ENCODE data around the gene TGM6.
"Not testable (repeated sequence)": the region's sequence is repeated elsewhere in the genome, so short reads cannot be mapped to it uniquely, and the experiment has no call there.

Gene TGM6

DNA sequence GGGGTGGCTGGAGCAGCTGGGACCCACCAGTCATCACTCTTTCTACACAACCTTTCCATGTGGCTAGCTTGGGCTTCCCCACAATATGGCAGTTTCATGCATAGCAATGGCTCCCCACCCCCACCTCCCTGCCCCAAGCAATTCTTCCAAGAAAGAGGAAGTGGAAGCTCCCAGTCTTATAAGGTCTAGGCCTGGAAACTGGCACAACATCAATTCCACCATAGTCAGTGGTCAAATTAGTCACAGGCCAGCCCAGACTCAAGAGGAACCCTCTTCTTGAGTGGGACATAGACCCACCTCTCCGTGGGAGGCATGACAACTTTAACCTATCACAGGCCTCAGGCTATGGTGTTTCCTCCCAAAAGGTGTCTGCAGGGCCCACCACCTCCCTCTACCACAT, 17.7 kb downstream of the TGM6 start:
- DNase-seq (ENCODE audit: low read depth) = no peak

DNA sequence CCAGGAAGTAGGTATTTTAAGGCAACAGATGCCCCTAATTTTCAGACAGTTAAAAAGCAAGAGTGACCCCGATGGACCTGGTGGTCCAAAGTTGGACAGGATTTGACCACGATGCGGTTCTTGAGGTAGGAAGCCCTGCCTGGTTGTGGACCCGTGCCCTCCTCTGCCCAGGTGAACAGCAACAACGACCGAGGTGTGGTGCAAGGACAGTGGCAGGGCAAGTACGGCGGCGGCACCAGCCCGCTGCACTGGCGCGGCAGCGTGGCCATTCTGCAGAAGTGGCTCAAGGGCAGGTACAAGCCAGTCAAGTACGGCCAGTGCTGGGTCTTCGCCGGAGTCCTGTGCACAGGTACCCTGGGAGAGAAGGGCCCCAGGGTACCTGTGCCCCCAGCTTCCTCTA, 18.7 kb downstream of the TGM6 start:
- DNase-seq (ENCODE audit: low read depth) = no peak

DNA sequence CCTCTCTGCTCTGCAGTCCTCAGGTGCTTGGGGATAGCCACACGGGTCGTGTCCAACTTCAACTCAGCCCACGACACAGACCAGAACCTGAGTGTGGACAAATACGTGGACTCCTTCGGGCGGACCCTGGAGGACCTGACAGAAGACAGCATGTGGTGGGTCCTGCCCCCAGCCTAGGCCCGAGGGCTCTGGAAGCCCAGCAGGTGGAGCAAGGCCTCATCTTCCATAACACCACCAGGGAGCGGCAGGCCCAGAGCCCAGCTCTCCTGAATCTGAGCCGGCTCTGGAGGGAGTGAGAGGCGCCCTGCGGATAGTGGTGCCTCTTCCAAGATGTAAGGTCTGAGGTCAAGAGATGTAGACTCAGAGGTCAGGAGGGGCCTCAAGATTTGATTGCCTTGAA, 19.6 kb downstream of the TGM6 start:
- no peak for DNase-seq (ENCODE audit: low read depth)

DNA sequence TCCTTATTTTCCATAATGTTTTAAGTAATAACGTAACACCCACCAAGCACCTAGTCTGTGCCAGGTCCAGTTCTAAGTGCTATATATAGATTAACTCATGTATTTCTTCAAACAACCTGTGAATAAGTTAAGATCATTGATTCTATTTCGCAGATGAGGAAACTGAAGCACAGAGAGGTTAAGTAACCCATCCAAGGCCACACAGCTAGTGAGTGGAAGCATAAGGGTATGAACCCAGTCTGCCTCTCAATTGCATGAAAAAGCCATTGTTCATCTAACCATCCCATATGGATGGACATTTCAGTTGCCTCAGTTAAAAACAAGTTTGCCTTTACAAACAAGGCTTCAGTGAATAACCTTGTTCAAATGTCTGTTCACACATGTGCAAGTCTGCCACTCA, 20.8 kb downstream of the TGM6 start:
- DNase-seq (ENCODE audit: low read depth) = no peak

DNA sequence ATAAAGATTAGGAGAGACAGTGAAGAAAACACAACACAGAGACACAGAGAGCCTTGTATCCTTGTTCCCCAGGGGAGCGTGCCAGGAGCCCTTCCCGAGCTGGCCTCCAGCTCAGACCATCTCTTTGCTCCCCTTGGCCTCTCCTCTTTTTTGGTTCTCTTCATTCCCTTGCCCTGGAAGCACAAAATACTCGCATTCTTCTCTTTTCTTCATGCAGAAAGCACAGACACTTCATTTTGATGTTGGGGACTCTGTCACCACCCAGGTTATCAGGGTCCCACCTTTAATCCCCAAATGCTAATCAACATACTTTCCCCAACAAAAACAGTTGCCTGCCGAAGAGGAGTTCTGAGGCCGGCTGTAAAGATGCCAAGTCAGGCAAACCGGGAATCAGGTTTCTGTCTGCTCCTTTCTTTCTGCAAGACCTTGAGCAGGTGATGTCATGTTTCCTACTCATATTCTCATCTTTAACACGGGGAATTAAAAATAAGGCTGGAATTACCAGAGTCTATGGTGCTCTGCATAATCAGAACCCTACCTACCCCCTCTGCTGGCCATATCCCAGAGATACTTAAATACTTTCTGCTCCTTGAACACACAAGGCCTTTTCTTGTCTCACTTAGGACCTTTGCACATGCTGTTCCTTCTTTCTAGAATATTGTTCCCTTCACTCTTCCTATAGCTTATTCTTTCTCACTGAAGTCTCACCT, 21.7 kb downstream of the TGM6 start:
- DNase-seq (ENCODE audit: low read depth) = no peak

DNA sequence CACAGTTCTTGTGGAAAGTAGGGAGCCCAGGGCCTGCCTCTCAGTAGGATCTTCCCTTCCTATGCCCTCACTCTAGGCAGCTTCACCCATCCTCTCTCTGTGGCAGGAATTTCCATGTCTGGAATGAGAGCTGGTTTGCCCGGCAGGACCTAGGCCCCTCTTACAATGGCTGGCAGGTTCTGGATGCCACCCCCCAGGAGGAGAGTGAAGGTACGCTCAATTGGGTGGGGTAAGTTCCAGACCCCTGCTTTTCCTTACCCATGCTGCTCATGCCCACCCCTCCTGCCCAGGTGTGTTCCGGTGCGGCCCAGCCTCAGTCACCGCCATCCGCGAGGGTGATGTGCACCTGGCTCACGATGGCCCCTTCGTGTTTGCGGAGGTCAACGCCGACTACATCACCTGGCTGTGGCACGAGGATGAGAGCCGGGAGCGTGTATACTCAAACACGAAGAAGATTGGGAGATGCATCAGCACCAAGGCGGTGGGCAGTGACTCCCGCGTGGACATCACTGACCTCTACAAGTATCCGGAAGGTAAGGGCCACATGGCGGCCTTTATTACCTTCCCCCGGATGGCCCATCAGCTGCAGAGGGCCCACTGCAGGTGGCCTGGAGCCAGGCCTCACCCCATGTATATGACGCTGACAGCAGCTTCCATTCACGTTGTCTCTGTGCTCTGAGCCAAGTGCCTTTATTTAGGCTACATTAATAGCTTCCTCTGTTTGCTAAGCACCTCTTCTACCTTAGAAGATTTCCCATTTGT, 22.8 kb downstream of the TGM6 start:
- no peak for DNase-seq (ENCODE audit: low read depth)

DNA sequence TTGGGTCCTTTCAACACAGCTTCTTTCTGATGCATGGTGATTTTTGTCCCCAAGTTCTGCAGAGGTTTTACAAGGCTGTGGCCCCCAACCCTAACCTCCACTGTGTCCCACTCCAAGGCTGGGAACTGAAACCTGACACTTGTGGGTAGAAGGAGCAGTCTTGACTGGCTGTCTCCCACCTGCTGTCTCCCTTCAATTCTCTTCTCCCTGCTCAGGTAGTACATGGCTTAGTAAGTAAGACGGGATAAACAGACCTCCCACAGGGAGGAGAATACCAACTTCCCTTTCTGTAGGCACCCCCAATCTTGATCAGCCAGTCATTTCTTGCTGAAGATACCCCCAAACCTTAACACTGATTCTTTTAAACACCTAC, 25.0 kb downstream of the TGM6 start:
- DNase-seq (ENCODE audit: low read depth) = no peak

DNA sequence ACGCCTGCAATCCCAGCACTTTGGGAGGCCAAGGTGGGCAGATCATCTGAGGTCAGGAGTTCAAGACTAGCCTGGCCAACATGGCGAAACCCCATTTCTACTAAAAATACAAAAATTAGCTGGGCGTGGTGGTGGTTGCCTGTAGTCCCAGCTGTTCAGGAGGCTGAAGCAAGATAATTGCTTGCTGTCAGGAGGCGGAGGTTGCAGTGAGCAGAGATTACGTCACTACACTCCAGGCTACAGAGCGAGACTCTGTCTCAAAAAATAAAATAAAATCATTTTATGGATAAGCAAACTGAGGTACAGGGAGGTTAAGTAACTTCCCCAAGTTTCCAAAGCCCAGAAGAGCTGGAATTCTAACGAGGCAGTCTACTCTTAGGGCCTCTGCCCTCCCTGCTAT, 26.7 kb downstream of the TGM6 start:
- DNase-seq (ENCODE audit: low read depth) = not testable (repeated sequence)

DNA sequence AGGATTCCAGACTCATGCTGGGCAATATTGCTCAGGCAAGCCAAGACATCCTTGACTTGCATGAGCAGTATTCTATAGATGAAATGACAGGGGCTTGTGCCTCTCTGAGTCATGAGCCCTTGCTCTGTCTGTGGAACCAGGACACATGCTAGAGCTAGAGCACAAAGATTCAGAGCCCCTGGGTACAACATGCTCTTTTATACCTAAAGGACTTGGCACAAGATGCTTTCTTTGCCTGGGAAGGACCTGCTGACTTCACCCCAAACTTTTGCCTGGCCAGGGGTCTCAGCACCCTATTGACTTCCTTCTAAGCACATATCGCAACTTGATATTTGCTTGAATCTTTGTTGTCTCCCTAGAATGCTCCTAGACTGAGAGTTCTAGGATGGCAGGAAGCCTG, 27.4 kb downstream of the TGM6 start:
- DNase-seq (ENCODE audit: low read depth) = no peak

DNA sequence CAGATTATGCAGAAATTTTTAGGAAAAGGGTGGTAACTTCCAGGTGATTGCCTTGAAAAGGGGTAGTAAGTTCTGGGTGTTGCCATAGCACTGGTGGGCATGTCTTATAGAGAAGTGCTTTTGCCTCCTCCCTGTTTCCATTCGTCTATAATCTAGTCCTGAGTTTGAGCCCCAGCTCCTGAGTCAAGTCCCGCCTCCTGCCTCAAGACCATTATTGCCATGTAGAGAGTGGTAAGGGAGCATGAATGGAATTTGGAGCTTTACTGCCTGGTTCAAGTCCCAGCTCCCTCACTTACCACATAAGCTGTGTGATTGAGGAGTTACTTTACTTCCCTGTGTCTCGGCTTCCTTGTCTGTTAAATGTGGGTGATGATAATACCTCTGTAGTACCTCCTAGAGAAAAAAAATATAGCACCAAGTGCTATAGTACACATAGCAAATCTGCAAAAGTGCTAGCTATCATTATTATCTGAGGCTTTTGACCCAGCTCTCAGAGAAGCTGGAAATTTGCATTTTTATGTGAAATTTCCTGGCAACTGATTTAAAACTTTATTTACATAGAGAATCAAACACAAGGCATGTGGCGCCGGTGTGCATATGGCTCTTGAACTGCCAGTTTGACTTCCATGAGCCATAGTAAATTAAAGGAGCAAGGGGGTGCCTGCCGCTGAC, 36.0 kb downstream of the TGM6 start:
- no peak for DNase-seq (ENCODE audit: low read depth)

DNA sequence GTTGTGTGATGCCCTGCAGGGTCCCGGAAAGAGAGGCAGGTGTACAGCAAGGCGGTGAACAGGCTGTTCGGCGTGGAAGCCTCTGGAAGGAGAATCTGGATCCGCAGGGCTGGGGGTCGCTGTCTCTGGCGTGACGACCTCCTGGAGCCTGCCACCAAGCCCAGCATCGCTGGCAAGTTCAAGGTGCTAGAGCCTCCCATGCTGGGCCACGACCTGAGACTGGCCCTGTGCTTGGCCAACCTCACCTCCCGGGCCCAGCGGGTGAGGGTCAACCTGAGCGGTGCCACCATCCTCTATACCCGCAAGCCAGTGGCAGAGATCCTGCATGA, 36.5 kb downstream of the TGM6 start:
- DNase-seq (ENCODE audit: low read depth) = no peak

DNA sequence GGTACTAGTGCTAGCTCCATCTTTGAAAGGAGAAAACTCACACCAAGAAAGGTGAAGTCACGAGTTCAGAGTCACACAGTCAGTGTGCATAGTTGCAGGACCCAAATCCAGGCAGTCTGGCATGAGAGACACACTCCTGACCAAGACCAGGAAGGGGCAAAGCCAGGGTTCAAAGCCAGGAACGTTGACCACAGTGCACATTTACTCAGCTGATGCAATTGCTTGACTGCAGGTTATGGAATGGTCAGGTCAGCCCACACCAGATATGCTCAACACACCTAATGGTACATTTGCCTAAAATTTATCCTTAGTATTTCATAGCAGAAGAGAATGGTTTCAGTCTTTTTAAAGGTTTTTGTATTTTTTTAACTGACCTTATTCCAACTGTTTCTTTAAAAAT, 37.7 kb downstream of the TGM6 start:
- no peak for DNase-seq (ENCODE audit: low read depth)

DNA sequence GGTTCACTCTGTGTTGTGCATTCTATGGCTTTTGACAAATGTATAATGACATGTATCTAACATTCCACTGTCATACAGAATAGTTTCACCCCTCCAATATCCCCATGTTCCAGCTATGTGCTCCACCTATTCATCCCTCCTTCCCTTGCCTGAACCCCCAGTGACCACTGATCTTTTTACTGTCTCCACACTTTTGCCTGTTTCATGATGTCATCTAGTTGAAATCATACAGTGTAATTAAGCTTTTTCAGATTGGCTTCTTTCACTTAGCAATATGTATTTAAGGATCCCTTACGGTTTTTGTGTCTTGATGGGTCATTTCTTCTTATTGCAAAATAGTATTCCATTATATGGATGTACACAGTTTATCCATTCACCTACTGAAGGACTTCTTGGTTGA, 39.8 kb downstream of the TGM6 start:
- DNase-seq (ENCODE audit: low read depth) = no peak

DNA sequence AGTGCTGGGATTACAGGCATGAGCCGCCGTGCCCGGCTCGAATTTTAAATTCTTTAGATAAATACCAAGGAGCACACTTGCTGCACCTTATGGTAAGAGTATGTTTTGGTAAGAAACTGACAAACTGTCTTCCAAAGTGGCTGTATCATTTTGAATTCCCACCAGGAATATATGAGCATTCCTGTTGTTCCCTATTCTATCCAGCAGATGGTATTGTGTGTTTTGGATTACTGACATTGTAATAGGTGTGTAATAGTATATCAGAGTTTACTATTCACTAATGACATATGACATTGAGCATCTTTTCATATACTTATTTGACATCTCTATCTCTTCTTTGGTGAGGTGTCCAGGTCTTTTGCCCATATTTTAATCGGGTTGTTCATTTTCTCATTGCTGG, 40.5 kb downstream of the TGM6 start:
- DNase-seq (ENCODE audit: low read depth) = no peak

DNA sequence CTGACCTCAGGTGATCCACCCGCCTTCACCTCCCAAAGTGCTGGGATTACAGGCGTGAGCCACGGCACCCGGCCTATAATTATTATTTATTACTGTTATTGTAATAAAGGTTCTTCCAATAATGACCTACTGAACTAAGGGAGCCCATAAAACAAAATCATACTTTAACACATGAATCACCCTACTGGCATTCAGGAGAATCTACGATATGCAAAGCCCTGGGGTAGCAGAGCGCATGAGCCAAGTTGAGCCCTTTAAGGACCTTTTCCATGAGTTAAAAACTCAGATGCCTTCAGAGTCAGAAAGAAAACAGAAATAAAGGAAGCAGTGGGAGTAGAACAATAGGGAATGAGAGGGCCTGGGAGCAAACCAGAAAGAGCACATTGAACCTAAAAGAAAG, 48.4 kb downstream of the TGM6 start:
- DNase-seq (ENCODE audit: low read depth) = no peak

DNA sequence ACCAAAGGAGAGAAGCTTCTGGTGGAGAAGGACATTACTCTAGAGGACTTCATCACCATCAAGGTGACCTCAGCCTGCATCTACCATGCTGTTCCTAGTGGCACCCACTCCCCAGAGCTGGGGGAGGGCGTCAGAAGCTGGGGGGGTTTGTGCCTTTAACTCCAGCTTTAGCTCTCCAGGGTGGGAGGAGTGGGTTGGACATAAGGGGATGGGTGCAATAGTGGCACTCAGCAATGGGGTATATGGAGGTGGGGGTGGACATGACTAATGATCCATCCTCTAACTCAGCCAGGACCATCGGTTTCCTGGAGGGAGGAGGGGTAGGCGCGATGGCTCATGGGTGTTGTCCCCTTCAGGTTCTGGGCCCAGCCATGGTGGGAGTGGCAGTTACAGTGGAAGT, 49.8 kb downstream of the TGM6 start:
- no peak for DNase-seq (ENCODE audit: low read depth)

DNA sequence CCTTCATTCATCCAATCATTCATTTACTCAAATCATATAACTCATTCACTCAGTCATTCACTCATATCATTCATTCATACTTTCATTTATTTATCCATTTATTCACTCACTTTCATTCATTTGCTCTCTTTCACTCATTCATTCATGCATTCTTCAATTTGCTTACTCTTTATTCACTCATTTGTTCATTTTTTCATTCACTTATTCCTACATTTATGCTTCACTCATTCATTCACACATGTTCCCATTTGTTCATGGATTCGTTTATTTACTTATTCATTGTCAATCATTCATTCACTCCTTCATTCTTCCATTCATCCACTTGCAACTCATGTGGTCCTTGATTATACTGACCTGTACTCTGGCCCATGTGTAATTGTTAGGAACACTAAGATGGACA, 50.5 kb downstream of the TGM6 start:
- DNase-seq (ENCODE audit: low read depth) = no peak

DNA sequence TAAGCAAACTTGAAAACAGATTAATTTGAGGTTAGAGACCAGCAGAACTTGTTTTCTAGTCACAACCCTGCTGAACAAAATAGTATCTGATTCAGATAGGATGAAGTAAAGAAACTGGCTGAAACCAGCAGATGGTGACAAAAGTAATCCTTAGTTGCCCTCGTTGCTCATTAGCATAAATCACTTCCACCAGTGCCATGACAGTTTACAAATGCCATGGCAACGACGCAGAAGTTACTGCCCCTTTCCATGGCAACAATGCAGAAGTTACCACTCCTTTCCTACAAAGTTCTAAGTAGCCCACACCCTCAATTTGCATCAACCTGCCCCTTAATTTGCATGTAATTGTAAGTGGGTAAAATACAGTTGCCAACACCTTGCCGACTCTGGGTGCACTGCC, 66.1 kb downstream of the TGM6 start:
- no peak for DNase-seq (ENCODE audit: low read depth)

DNA sequence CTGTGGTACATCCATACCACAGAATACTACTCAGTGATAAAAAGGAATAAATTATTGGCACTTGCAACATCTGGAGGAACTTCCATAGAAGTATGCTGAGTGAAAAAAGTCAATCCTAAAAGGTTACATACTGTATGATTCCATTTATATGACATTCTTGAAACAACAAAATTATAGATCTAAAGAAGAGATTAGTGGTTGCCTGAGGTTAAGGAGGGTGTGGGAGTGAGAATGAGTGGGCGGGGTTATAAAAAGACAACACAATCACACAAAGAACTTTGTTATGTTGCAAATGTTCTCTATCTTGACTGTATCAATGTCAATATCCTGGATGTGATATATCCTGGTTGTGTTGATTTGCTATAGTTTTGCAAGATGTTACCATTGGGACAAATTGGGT, 68.7 kb downstream of the TGM6 start:
- DNase-seq (ENCODE audit: low read depth) = no peak

DNA sequence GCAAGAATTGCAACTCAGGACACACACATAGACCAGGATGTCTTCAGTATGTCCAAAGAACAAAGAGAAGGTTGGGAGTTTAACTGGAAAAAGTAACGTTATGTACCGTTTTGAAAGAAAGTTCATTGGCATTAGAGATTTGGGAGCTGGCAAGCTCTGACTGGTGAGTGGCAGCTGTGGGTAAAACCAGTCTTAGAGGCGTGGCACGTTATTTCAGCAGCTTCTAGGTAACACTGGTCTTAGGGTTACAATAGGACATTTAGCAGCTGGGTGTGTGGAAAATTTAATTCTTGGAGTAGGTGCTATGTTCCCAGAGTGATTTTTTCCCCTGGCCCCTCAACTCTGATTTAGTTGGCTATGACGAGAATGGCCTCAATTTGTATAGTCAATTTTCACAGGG, 70.7 kb downstream of the TGM6 start:
- no peak for DNase-seq (ENCODE audit: low read depth)

DNA sequence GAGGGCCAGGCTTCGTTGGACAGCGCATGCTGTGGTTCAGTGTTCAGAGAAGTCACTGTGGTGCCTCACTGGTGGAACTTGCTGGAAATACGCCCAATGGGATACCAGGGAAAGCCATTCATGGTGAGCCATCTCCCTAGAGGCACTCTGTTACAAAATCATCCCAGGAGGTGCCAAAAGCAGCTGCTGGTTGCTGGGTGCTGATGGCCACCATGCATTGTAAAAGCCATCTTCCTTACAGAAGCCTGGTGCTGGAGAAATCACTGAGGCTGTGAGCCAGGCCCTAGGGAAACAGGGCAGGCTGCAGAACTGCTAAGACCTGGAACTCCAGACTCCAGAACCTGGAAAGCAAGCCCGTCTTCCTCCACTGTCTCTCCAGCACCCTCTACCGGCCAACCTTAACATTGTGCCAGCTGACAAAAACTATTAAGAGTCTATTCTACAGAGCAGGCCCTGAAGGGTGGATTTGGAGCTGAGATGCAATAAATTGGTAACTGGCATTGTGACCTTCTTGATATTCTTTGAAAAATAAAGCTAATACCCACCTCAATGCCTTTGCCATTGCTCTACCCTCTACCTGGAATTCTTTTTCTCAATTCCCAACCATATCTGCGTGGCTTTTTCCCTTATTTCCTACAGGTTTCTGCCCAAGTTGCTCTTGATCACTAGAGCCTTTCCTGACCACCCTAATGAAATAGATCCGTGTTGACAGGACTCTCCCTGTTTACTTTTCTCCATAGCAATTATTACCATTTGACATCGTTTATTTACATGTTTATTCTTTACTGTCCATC, 71.4 kb downstream of the TGM6 start:
- peak; percentile 14 for DNase-seq (ENCODE audit: low read depth)

DNA sequence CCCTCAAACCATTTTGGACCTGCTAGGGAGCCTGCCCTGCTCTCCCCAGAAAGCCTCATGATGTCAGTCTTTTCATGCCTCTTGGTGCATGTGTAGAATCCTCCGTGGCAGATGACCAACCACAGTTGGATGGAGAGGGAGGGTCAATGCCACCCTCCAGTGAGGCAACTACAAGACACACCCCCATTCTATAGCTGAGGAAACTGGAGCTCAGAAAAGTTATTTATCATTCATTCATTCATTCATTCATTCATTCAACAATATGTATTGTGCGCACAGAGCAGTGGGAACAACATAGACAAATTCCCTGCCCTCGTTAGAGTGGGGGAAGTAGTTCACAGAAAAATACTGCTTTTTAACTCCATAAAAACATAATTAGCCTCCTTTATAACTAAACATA, 73.1 kb downstream of the TGM6 start:
- DNase-seq (ENCODE audit: low read depth) = no peak

All from T-helper 22 cell (primary cell).